ENCODE measurements around the gene HES5.

- TF ChIP-seq POLR2A (IDR thresholded peaks at IDR 0.05; ENCODE audit: low read length) (no peak), CTCF (IDR thresholded peaks at IDR 0.05) (no peak), PHF8 (IDR thresholded peaks at IDR 0.05; ENCODE audit: borderline replicate concordance, low read depth) (no peak), ZC3H11A (IDR thresholded peaks at IDR 0.05) (no peak), KDM5A (IDR thresholded peaks at IDR 0.05) (no peak), RNF2 (IDR thresholded peaks at IDR 0.05; ENCODE audit: borderline replicate concordance, low read depth) (no peak), RFX5 (IDR thresholded peaks at IDR 0.05) (no peak)
- TF ChIP-seq, protein P1, sequence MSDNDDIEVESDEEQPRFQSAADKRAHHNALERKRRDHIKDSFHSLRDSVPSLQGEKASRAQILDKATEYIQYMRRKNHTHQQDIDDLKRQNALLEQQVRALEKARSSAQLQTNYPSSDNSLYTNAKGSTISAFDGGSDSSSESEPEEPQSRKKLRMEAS (IDR thresholded peaks at IDR 0.05): no peak
Measured at GRCh38 chr1:2542246-2542915, 12.3 kb upstream of the HES5 start.
